Heart left ventricle (tissue), 13 donors: ENCODE data around the gene RAB44.

ENCODE experiments used
- CTCF ChIP-seq, 12 donors: fragments of 200-600 bp; sonication (generic) in 4 of 12; IDR thresholded peaks; one replicate each; pipeline versions ENCODE4 v1.5.0 to v1.8.0; 2018 to 2022; ENCODE audit warnings: antibody characterized with exemption in 12 of 12, mild to moderate bottlenecking in 5 of 12
- POLR2A ChIP-seq, 2 donors: fragments of 450-650 bp; IDR thresholded peaks; one replicate each; pipeline ENCODE4 v1.6.1; 2017; ENCODE audit warnings: antibody characterized with exemption in 2 of 2, mild to moderate bottlenecking in 2 of 2, moderate library complexity in 2 of 2
- donor health status: ischemic (EF 13 %, LVEDD 7.1; RV severe dilation, severe dysfunction).
- donor health status: DM: no; HTN: yes; CAD: no.
- donor health status: DM: no; HTN: no; CAD: no.
- donor health status: ischemic (EF 25% LVEDD 6.9; RV normal size, moderate dysfunction).
- donor health status: ischemic (EF 25% LVEDD 5.7; RV mildly dilated, moderate dysfunction).
- donor health status: ischemic (EF 35%, LVEDD 5.7; RV mildly dilated, moderate dysfunction).
- donor health status: nonischemic (EF 11% LVEDD 7.7; RV severe dilation, severe dysfunction).
- donor health status: DM: yes; HTN: yes; CAD: no.
- donor health status: PGD.
- donor health status: ischemic (EF 29% LVEDD 5.4; RV normal size, mild dysfunction).
- donor health status: nonischemic (EF 23%, LVEDD 6.1; RV moderate dilation, normal function).

- TF ChIP-seq CTCF (IDR thresholded peaks at IDR 0.05) (no peak), POLR2A (IDR thresholded peaks at IDR 0.05) (no peak)
Observed at GRCh38 chr6:36720251-36721141, 22.9 kb downstream of the RAB44 start.
